ENCODE measurements around the gene GALNT9.

GALNT9 gene

DNA sequence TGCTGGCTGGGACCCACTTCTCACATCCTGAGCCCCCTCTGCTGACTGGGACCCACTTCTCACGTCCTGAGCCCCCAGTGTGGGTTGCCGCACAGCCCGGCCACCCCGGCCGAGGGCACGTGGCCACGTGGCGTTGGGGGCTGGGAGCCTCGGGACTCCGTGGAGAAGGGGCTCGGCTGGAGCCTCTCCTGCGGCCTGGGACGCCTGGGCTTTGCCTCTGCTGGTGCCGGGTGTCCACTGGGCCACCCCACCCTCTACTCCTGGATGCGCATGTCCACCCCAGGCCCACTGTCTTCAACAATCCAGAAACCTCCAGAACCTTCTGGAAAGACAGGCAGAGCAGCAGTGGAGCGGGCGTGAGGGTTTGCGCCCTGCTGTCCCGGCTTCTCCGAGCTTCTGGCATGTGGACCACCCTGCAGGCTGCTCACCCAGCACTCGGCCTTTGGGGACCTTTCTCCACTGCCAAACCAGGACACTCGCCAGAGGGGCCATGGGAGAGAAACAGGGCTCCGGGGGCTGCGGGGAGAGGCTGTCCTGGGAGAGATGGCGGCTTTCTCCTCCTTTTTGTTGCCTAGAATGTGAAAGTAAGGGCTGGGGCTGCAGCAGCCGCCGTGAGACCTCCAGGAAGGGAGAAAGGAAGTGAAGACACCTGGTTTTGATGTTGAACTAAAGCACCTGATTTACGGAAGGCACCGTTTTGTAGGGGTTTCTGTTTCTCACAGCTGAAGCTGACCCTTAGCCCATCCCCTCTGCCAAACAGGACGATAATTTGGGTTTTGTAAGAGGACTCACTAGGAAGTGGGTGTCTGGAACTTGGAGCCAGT, 155.2 kb downstream of the GALNT9 start:
- Histone ChIP-seq H3K9me3 (ENCODE audit: control insufficient read depth, low read length) (no peaks in the 10 kb centered on the region), H3K36me3 (ENCODE audit: control insufficient read depth, insufficient read depth, low read length) (no peaks in the 10 kb centered on the region), H3K9ac (ENCODE audit: low read length) (no peak overlapping the region), H3K4me3 (ENCODE audit: low read length) (no peak overlapping the region), H3K4me1 (ENCODE audit: control insufficient read depth, insufficient read depth, low read length) (peaks cover 24% of the 10 kb centered on the region), H3K27me3 (ENCODE audit: control insufficient read depth, insufficient read depth, low read length) (peaks cover 57% of the 10 kb centered on the region)

DNA sequence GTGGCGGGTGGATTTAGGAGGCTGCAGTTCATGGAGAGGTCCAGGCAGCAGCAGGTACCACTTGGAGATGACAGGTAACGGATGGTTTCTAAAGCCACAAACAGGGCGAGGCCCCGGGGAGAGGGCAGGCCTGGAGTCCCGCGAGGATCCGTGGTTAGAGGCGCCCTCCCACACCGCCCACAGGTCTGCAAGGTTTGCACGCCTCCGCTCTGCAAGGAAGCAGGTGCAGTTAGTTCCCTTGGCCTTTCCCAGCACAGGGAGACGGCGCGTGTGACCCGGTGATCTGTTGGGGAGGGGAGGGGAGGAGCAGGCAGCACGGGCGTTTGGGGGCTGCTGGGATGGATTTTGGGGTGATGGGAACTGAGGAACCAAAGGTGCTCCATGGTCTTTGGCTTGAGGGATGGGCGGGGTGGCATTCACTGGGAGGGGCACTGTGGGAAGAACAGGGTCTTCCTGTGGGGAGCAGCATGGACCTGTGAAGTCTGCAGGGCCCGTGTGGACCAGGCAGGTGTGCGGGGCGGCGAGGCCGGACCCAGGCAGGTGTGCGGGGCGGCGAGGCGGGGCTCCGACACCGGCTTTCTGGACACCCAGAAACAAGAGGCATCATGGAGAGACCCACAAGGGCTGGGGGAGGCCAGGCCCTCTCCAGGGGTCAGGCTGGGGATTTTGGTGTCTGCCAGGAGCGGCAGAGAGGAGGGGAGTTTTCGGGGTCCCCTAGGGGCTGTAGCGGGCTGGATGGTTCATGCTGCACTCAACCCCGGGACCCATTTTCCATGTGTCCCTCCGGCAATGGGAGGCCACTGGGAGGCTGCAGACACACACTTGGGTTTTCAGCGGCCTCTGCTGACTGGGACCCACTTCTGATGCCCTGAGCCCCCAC, 156.0 kb downstream of the GALNT9 start:
- Histone ChIP-seq H3K27me3 (ENCODE audit: control insufficient read depth, insufficient read depth, low read length) (peaks cover 58% of the 10 kb centered on the region), H3K9ac (ENCODE audit: low read length) (no peak overlapping the region), H3K9me3 (ENCODE audit: control insufficient read depth, low read length) (no peaks in the 10 kb centered on the region), H3K4me3 (ENCODE audit: low read length) (no peak overlapping the region), H3K36me3 (ENCODE audit: control insufficient read depth, insufficient read depth, low read length) (no peaks in the 10 kb centered on the region), H3K4me1 (ENCODE audit: control insufficient read depth, insufficient read depth, low read length) (peaks cover 24% of the 10 kb centered on the region)

DNA sequence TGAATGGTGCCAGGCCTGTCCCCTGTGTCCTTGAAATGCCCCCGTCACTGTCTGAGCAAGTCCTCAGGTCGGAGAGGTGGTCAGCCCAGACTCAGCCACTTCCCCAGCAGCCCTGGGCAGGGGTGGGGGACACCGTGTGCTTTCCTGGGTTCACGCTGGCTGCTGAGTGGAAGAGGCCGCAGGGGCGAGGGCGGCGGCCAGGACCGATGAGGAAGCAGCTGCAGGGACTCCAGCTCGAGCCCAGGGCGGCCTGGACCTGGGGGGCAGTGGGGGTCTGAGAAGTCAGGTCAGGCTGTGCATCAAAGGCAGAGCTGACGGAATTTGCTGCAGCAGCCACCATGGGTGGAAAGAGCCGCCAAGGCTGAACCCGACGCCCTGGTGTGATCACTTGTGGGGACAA, 156.8 kb downstream of the GALNT9 start:
- Histone ChIP-seq H3K9ac (ENCODE audit: low read length) (no peak overlapping the region), H3K36me3 (ENCODE audit: control insufficient read depth, insufficient read depth, low read length) (no peaks in the 10 kb centered on the region), H3K4me3 (ENCODE audit: low read length) (no peak overlapping the region), H3K9me3 (ENCODE audit: control insufficient read depth, low read length) (no peaks in the 10 kb centered on the region), H3K4me1 (ENCODE audit: control insufficient read depth, insufficient read depth, low read length) (peaks cover 24% of the 10 kb centered on the region), H3K27me3 (ENCODE audit: control insufficient read depth, insufficient read depth, low read length) (peaks cover 58% of the 10 kb centered on the region)

DNA sequence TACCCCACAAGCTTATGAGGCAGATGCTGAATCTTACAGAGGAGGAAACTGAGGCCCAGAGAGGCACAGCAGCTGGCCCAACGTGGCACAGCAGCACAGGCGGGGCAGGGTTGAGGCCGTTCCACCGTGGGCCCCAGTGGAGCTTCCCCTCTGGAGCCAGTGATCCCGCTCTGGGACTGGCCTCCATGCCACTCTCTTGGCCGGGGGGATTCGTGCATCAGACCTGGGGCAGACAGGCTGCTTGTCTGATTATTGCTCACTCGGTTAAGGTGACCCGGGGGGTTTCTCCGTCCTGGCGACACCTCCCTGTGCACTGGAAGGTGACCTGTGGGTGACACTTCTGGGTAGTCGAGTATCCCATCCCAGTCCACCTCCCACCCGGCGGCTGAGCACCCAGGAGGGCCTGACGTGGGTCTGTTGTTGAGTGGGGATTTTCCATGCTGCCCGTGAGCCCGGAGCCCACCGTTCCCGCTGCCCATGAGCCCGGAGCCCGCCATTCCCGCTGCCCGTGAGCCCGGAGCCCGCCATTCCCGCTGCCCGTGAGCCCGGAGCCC, 157.3 kb downstream of the GALNT9 start:
- Histone ChIP-seq H3K36me3 (ENCODE audit: control insufficient read depth, insufficient read depth, low read length) (no peaks in the 10 kb centered on the region), H3K9ac (ENCODE audit: low read length) (no peak overlapping the region), H3K9me3 (ENCODE audit: control insufficient read depth, low read length) (no peaks in the 10 kb centered on the region), H3K27me3 (ENCODE audit: control insufficient read depth, insufficient read depth, low read length) (peaks cover 55% of the 10 kb centered on the region), H3K4me3 (ENCODE audit: low read length) (no peak overlapping the region), H3K4me1 (ENCODE audit: control insufficient read depth, insufficient read depth, low read length) (peaks cover 24% of the 10 kb centered on the region)

DNA sequence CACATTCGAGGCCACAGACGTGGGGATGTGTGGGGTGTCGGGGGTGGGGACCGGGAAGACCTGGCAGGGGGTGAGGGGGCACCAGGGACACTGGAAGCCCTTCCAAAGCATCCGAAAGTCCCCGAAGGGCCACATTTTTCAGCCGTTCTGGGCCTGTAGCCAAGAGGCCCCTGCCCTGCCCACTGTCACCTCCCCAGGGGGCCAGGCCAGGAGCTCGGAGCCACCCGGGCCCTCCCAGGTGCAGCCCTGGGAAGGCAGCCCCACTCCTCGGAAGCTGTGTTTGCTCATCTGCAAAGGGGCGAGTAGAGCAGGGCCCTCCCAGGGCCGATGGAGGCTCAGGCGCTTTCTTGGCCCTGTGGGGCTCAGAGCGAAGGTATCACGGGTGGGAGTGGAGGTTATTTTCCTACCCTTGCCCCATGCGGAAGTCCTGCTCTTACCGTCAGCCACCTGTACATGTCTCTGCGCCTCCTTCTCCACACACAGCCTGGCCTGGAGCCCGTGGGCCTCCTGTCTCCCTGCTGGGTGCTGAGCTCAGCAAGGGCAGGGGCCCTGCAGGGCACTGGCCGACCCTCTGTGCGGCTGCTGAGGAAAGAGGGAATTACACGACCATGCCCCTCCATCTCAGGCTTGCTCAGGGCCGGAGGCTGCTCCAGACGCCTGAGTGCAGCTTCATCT, 158.0 kb downstream of the GALNT9 start:
- Histone ChIP-seq H3K9me3 (ENCODE audit: control insufficient read depth, low read length) (no peaks in the 10 kb centered on the region), H3K27me3 (ENCODE audit: control insufficient read depth, insufficient read depth, low read length) (peaks cover 52% of the 10 kb centered on the region), H3K9ac (ENCODE audit: low read length) (no peak overlapping the region), H3K36me3 (ENCODE audit: control insufficient read depth, insufficient read depth, low read length) (no peaks in the 10 kb centered on the region), H3K4me3 (ENCODE audit: low read length) (no peak overlapping the region), H3K4me1 (ENCODE audit: control insufficient read depth, insufficient read depth, low read length) (peaks cover 23% of the 10 kb centered on the region)

DNA sequence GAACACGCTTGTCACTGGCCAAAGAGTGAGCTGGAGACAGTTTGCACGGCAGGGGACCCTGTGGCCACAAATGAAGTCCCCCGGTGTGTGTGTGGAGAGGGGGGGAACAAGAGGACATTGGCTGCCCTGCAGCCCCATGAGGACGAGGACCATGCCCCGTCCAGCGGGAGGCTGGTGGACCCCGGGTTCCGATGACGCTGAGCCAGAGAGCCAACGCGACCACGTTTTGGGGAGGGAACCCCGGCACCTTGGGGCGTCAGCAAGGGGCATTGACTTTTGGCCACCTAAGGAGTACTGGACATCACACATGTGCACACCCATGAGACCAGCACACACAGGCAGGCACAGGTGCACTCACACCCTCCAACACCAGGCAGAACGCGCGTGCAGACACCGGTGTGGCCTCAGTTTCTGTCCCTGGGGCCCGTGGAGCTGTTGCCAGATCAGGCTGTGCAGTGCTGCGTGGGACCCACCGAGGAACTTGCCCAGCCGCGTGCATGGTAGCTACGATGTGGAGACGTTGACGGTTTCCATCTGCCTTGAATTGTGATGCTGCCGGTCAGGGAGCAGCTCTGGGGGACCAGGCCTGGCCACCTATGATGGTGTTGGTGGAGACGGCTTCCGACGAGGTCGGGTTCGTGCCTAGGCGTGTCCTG, 158.6 kb downstream of the GALNT9 start:
- H3K27me3 ChIP-seq (ENCODE audit: control insufficient read depth, insufficient read depth, low read length) = peaks cover 45% of the 10 kb centered on the region
- no peaks in the 10 kb centered on the region for H3K9me3 ChIP-seq (ENCODE audit: control insufficient read depth, low read length)
- H3K4me1 ChIP-seq (ENCODE audit: control insufficient read depth, insufficient read depth, low read length) = peaks cover 18% of the 10 kb centered on the region
- no peaks in the 10 kb centered on the region for H3K36me3 ChIP-seq (ENCODE audit: control insufficient read depth, insufficient read depth, low read length)
- no peak overlapping the region for H3K4me3 ChIP-seq (ENCODE audit: low read length)
- H3K9ac ChIP-seq (ENCODE audit: low read length) = no peak overlapping the region

DNA sequence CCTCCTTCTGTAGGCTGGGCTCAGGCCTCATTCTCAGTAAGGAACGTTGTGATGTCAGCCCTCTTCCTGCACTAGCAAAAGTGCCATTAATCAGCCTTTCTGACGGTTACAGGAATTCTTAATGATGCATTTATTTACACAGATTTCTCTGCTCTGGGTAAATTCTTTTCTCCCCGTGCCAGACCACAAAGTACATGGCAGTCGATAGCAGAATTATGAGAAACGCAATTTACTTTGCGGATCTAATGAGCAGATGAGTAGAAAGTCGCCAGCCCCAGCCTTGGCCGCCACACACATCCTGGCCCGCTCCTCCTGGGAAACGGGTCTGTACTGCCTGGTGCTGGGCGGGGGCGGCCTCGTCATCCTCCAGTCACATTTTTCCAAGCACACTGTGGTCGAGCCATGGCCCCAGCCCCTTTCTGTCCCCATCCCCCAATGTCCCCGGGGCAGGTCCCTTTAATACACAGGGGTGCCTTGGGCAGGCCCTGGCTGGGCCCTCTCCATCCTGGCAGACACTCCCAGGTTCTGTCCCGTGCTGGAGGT, 159.2 kb downstream of the GALNT9 start:
- peaks cover 41% of the 10 kb centered on the region for H3K27me3 ChIP-seq (ENCODE audit: control insufficient read depth, insufficient read depth, low read length)
- no peak overlapping the region for H3K4me3 ChIP-seq (ENCODE audit: low read length)
- no peak overlapping the region for H3K9ac ChIP-seq (ENCODE audit: low read length)
- peaks cover 14% of the 10 kb centered on the region for H3K4me1 ChIP-seq (ENCODE audit: control insufficient read depth, insufficient read depth, low read length)
- no peaks in the 10 kb centered on the region for H3K9me3 ChIP-seq (ENCODE audit: control insufficient read depth, low read length)
- H3K36me3 ChIP-seq (ENCODE audit: control insufficient read depth, insufficient read depth, low read length) = no peaks in the 10 kb centered on the region

DNA sequence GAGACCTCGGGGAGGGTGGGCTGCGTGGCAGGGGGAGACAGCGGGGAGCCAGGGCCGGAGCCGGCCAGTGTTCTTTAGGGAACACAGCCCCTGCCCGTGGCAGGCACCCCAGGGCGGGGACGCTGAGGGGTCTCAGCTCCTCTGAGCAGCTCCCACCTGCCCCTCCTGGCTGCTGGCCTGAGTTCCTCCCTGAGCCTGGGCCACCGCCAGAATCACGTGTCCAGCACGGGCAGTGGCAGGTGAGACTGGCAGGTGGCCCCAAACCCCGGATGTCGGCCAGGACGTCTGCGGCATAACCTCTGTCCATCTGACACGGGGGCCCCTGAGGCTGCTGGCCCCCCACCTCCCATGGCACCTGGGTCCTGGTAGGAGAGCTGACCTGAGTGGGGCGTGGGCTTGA, 160.0 kb downstream of the GALNT9 start:
- peaks cover 38% of the 10 kb centered on the region for H3K27me3 ChIP-seq (ENCODE audit: control insufficient read depth, insufficient read depth, low read length)
- H3K9ac ChIP-seq (ENCODE audit: low read length) = no peak overlapping the region
- H3K4me1 ChIP-seq (ENCODE audit: control insufficient read depth, insufficient read depth, low read length) = peaks cover 6% of the 10 kb centered on the region
- no peaks in the 10 kb centered on the region for H3K9me3 ChIP-seq (ENCODE audit: control insufficient read depth, low read length)
- no peak overlapping the region for H3K4me3 ChIP-seq (ENCODE audit: low read length)
- H3K36me3 ChIP-seq (ENCODE audit: control insufficient read depth, insufficient read depth, low read length) = no peaks in the 10 kb centered on the region

DNA sequence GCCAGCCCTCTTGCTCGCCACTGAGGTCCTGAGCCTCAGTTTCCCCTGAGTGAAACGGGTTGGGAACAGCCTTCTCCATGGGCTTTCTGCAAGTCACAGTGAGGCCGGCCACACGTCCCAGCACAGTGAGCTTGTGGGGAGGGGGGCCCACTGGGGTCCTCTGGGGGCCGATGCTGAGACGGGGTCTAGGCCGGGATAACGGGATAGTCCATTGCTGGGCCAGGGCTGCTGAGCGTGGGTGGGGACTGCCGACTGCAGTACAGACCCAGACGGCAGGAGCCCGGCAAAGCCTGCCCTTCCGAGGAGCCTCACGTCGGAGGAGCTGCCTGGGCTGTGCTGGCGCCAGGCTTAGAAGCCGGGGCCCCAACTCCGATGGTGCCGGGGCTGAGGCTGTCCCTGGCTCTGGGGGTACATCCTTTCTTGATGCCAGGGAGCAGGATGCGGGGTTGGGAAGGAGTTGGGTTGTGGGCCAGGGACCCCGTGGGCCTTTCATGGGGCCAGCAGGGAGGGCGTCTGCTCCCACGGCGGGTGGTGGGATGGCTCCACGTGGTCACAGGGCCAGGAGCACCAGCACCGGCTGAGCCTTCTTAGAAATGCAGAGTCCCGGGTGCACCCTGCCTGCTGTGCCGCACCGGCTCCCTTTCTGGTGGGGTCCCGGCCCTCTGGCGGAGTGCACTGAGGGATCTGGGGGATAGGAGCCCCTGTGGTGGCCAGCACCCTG, 160.9 kb downstream of the GALNT9 start:
- peaks cover 3% of the 10 kb centered on the region for H3K4me1 ChIP-seq (ENCODE audit: control insufficient read depth, insufficient read depth, low read length)
- H3K9me3 ChIP-seq (ENCODE audit: control insufficient read depth, low read length) = no peaks in the 10 kb centered on the region
- no peak overlapping the region for H3K9ac ChIP-seq (ENCODE audit: low read length)
- H3K4me3 ChIP-seq (ENCODE audit: low read length) = no peak overlapping the region
- peaks cover 30% of the 10 kb centered on the region for H3K27me3 ChIP-seq (ENCODE audit: control insufficient read depth, insufficient read depth, low read length)
- no peaks in the 10 kb centered on the region for H3K36me3 ChIP-seq (ENCODE audit: control insufficient read depth, insufficient read depth, low read length)

DNA sequence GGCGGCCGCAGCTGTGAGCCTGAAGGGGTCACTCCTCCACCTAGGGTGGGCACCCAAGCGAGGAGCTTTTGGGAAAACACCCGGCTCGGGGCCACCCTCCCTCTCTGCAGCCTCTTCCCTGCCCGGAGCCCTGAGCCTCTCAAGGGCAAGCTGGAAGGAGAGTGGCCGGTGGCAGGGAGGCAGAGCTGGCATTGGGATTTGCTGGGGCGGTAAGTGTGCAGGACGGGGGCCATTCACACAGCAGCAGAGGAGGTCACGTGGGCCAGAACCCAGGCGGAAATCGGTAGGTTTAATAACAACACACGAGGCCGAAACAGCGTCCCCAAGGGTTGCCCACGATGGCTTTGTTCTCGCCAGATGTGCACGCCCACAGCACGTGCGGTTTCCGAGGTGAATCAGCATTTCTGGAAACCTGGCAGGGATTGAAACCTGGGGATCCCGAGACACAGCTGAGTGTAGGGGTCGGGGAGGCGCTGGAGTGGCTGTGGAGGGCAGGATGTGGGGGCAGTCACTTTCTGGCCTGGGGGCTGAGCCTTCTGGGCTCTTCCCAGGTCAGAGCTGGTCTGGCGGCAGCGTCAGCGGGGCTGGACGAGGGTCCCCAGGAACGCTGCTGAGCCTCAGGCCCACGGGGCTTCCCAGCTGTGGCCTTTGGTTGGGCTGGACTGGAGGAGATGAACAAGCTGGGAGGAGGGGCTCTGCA, 161.6 kb downstream of the GALNT9 start:
- Histone ChIP-seq H3K9ac (ENCODE audit: low read length) (no peak overlapping the region), H3K4me1 (ENCODE audit: control insufficient read depth, insufficient read depth, low read length) (peaks cover 6% of the 10 kb centered on the region), H3K27me3 (ENCODE audit: control insufficient read depth, insufficient read depth, low read length) (peaks cover 24% of the 10 kb centered on the region), H3K36me3 (ENCODE audit: control insufficient read depth, insufficient read depth, low read length) (no peaks in the 10 kb centered on the region), H3K4me3 (ENCODE audit: low read length) (no peak overlapping the region), H3K9me3 (ENCODE audit: control insufficient read depth, low read length) (no peaks in the 10 kb centered on the region)
